ENCODE measurements around the gene GSTT2.
"Not testable (repeated sequence)": the region's sequence is repeated elsewhere in the genome, so short reads cannot be mapped to it uniquely, and the experiment has no call there.

The GSTT2 gene

DNA sequence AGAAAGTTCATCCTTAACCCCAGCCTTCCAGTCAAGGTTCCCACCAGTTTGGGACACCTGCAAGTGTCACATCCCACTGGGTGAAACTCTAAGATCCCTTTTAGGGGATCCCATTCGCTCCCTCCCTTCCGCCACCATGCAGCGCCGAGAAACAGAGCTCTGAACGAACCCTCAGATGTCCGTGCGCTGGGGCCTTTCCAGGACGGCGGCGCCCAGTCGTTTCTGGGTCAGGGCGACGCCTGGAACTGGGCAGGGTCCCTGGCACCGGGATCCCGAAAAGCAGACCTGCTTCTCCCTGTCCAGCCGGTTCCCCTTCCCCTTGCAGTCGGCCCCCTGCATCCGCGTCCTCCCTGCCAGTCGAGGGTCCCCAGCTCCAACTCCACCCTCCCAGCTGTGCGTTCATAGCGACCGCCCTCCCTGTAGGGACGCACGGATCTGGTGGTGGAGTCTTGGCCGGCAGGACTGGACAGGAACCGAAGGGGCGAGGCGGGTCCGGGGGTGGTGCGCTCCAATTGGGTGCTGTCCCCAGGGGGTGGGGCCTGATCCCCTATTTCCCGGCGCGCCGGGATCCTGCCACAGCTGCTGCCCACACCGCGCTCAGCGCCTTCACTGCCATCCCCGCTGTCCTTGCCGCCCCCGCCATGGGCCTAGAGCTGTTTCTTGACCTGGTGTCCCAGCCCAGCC lies at the start of gene GSTT2:
Gene GSTT2 (plus strand): TSS at position 578 of the 684 bp plus-strand sequence.
- not testable (repeated sequence) for DNase-seq (ENCODE audit: low spot score)

DNA sequence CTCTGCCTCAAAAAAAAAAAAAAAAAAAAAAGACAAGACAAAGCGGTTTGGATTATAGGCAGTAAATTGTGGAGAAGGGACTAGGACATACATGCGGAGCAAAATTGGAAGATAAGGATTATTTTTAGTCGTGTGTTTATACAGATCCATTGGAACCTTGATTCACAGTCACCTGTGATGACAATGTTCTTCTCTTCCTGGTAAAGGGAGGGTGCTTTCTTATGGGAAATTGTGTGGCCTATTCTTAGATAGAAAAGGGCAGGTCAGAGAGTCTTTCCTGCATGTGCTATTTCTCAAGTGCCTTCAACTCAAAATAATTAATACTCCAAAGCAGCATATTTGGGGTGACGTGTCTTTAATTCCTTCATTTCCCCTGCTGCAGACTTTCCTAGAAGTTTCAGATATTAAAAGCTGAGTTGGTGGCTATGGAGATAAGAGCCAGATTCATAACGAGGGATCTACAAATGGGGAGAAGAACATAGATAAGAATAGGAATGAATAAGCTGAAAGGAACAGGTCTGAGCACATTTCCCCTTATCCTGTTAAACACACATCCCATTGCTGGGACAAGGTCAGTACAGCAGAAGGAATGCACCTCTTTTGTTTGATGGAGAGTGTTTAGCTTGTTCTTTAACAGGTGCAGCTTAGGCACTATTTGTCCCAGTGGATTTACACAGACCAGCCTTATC lies 41.5 kb upstream of the GSTT2 start:
- no peak for DNase-seq (ENCODE audit: low spot score)

DNA sequence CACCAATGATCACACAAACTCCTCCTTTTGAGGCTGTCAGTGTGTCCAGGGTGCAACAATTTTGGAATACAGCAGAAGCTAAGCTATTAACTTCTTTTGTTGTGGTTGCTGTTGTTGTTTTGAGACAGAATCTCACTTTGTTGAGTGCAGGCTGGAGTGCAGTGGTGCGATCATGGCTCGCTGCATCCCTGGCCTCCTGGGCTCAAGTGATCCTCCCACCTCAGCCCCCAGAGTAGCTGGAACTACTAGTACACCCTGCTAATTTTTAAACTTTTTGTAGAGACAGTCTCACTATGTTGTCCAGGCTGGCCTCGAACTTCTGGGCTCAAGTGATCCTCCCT lies 40.9 kb upstream of the GSTT2 start:
- no peak for DNase-seq (ENCODE audit: low spot score)

DNA sequence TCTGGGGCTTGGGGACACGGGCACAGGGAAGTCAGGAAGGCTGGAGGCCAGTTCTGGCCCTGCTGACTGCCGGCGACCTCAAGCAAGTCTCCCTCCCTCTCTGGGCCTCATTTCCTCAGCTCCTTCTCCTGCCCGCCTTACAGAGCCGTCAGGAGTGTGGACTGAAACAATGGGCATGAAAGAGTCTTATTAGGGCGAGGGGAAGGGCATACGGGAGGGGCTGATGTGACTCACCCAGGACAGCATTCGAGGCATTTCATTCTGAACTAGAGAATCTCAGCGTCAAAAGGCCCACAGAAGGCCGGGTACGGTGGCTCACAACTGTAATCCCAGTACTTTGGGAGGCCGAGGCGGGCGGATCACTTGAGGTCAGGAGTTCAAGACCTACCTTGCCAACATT lies 39.8 kb upstream of the GSTT2 start:
- DNase-seq (ENCODE audit: low spot score): not testable (repeated sequence)

DNA sequence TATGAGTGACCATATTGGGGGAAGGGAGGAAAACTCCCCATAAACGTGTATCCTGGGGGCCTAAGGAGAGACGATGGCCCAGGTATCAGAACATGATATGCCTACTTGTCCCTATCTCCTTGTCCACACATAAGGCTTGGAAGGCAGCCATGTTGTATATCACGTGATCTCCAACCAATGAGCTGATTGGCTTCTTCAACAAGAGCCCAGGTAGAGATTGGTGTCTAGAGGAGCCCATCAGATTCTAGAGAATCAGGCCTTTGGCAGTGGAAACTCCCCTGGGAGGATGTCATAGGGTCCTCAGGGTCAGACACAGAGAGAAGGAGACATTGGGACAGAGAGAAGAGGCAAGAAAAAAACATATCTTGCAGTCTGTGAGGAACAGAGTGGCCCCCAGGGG lies 32.5 kb upstream of the GSTT2 start:
- not testable (repeated sequence) for DNase-seq (ENCODE audit: low spot score)

DNA sequence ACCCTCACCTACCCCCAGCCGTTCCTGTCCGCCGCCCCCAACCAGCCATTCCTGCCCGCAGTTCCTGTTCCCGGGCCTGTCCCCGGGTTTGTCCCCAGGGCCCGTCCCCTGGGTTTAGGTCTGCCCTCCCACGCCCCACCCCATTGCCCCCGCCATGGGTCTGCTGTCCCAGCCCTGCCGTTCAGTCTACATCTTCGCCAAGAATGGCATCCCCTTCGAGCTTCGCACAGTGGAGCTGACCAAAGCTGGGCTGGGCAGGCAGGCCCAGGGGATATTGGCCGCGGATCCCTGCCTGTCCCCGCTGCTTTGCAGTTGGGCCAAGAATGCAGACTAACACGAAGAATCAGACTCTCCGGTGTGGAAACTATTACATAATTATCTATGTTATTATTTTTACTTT lies 30.2 kb upstream of the GSTT2 start:
- DNase-seq (ENCODE audit: low spot score): not testable (repeated sequence)

DNA sequence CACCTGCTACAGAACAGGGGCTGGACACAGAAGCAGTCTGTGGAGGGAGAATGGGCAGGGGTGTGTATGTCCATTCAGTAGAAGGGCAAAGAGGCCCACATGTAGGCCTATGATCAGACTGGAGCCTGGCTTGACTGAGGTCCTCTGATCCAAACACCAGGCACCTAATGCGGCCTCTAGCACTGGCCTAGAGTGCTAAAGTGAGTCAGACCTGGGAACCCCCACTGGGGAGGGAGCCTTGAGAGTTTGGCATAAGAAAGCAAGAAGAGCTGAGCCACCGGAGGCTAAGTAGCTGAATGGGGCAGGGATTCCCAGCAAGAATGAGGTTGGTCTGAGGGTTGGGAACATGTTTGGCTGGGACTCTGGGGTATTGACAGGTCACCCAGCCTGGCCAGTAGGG lies 28.6 kb upstream of the GSTT2 start:
- not testable (repeated sequence) for DNase-seq (ENCODE audit: low spot score)

DNA sequence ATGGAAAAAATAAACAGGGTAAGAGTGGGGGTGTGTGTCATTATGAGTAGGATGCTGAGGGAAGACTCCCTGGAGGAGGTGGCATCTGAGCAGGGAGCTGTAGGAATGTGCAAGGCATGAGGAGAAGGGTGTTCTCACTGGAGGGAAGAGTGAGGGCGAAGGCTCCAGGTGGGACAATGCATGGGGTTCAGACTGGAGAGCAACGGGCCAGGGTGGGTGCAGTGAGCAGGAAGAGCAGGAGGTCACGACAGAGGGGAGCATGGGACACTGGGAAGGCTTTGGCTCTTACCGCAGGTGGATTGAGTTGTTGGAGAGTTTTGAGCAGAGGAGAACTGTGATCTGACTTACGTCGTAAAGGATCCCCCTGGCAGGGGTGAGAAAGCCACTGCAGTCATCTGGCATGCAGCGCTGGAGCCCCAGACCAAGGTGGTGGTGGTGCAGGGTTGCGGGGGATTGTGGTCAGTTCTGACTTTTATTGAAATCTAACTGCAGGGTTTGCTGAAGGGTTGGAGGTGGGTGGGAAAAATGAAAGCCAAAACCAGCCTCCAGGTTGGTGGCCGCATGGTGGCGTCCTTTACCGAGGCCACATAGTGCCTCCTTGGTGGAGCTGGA lies 27.0 kb upstream of the GSTT2 start:
- DNase-seq (ENCODE audit: low spot score): not testable (repeated sequence)

DNA sequence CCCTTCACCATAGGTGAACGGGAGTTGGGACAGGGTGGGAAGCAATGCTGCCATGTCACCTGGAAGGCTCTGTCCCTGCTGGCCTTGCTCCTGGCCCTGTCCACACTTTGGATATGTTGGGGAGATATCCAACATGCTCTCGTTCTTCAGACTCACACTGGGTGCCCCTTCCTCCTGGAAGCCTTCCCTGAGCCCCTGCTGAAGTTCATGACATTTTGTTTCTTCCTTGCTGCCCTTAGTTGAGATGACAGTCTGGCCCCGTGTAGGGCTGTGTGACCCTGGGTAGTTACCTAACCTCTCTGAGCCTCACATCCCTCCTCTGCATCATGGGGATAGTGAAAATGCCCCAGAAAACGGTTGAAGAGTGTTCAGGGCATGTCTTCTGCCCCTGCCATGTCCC lies 26.4 kb upstream of the GSTT2 start:
- DNase-seq (ENCODE audit: low spot score): not testable (repeated sequence)

DNA sequence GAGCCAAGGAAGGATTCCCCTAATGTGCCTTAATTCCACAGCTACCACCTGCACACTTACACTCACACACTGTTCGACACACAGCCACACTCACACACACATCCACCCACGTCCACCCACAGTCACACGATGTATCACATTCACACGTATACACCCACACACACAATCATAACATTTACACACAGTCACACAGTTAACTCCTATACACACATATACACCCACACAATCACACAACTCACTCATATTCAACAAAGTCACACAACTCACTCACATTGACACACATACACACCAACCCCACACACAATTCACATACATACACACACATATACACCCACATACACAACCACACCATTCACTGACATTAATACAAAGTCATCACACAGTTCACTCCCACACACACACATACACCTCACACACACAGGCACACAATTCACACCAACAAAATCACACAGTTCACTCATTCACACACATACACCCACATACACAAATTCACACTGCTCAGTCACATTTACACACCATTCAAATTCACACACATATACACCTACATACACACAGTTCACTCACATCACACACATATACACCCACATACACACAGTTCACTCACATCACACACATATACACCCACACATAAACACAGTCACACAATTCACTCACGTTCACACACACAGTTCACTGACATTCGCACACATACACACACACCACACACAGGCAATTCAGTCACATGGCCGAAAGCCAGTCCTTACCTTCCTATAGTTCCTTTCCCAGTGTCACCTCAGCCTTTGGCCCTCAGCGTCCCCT lies 25.5 kb upstream of the GSTT2 start:
- not testable (repeated sequence) for DNase-seq (ENCODE audit: low spot score)

DNA sequence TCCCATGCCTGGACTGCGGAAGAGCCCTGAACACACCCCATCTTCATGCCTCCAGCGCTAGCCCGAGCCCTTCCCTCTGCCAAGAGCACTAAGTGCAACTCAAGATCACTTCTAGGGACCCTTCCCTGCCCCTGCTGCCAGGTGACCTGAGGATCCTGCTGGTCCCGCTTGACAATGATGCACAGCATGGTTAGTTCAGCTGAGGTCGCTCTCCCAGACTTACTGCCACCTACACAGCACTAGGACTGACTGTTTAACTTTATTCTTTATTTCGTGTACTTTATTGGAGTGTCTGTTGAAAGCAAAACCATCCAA lies 25.0 kb upstream of the GSTT2 start:
- DNase-seq (ENCODE audit: low spot score): not testable (repeated sequence)

DNA sequence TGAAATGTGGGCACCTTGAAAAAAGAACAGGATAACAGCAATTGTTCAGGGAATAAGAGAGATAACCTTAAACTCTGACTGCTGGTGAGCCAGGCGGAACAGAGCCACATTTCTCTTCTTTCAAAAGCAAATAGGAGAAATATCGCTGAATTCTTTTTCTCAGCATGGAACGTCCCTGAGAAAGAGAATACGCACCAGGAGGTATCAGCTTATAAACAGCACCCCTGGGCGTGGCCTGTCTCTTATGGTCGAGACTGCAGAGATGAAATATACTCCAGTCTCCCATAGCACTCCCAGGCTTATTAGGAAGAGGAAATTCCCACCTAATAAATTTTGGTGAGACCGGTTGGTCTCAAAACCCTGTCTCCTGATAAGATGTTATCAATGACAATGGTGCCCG lies 24.0 kb upstream of the GSTT2 start:
- not testable (repeated sequence) for DNase-seq (ENCODE audit: low spot score)

DNA sequence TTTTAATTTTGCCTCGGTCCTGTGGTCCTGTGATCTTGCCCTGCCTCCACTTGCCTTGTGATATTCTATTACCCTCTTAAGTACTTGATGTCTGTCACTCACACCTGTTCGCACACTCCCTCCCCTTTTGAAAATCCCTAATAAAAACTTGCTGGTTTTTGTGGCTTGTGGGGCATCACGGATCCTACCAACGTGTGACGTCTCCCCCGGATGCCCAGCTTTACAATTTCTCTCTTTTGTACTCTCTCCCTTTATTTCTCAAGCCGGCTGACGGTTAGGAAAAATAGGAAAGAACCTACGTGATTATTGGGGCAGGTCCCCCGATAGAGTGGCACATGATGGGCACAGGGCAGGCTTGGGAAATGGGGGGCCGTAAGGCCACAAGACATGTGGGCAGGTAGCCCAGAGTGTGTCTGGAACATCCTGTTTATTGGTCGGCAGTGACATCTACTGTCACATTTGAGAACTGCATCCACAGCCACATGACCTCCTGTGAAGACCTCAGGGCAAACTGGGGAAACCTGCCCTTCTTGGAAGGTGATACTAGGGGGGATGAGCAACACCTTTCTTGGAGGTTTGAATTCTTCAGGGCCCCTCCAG lies 23.5 kb upstream of the GSTT2 start:
- peak; percentile 86 for DNase-seq (ENCODE audit: low spot score)

DNA sequence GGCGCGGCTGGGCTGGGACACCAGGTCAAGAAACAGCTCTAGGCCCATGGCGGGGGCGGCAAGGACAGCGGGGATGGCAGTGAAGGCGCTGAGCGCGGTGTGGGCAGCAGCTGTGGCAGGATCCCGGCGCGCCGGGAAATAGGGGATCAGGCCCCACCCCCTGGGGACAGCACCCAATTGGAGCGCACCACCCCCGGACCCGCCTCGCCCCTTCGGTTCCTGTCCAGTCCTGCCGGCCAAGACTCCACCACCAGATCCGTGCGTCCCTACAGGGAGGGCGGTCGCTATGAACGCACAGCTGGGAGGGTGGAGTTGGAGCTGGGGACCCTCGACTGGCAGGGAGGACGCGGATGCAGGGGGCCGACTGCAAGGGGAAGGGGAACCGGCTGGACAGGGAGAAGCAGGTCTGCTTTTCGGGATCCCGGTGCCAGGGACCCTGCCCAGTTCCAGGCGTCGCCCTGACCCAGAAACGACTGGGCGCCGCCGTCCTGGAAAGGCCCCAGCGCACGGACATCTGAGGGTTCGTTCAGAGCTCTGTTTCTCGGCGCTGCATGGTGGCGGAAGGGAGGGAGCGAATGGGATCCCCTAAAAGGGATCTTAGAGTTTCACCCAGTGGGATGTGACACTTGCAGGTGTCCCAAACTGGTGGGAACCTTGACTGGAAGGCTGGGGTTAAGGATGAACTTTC lies 18.7 kb upstream of the GSTT2 start, which contains the start of gene GSTT2B:
Gene GSTT2B (minus strand): TSS at position 112 of the 688 bp plus-strand sequence. CDS start 64 bp downstream, at position 48.
- not testable (repeated sequence) for DNase-seq (ENCODE audit: low spot score)

DNA sequence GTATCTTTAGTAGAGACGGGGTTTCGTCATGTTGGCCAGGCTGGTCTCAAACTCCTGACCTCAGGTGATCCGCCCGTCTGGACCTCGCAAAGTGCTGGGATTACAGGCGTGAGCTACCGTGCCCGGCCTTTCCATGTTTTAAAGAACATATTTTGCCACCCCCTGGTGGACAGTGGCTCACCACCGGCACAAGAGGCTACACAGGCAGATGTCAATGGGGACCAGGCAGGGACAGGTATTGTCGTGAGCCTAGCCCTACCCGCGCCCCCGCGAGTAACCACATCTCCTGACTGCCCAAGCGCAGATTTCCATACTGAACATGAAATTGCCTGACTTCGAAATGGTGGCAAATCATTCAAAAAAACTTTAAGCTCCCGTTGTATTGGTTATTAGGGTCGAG lies 13.8 kb upstream of the GSTT2 start:
- DNase-seq (ENCODE audit: low spot score): not testable (repeated sequence)

DNA sequence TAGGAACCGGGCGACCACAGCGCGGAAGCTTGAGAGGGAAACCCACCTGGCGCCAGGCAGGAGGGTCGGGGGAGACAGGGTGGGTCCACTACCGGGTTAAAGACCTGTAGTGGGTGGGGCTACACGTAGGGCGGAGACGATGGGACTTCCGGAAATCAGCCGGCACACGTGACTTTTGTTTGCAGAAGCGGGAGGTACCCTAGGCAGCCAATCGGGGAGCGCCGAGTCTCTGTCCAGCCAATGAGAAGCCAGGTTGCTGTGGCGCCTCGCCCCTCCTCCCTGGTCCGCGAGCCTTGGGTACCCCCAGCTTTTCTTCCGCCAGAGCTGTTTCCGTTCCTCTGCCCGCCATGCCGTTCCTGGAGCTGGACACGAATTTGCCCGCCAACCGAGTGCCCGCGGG lies 13.4 kb upstream of the GSTT2 start, which contains the start of gene DDTL:
Gene DDTL (plus strand): TSS at position 321 of the 400 bp plus-strand sequence. CDS start 27 bp downstream, at position 348.
- DNase-seq (ENCODE audit: low spot score): not testable (repeated sequence)

DNA sequence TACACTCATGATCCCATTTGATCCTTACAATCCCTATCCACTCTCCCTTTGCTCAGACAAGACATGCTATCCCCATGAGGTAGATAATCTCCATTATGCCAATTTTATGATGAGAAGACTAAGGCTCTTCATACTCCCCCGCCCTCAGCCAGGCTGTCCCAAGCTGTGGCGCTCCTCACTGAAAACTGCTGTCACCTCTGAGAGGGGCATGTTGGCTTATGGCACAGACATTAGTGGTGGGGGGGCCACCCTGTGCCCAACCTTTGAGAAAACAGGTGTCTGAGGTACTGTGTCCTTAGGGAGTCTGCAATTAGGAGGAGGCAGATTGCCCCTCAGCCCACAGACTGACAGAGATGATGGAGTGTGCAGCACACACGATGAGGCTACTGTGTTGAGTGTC lies 10.9 kb upstream of the GSTT2 start:
- no peak for DNase-seq (ENCODE audit: low spot score)

DNA sequence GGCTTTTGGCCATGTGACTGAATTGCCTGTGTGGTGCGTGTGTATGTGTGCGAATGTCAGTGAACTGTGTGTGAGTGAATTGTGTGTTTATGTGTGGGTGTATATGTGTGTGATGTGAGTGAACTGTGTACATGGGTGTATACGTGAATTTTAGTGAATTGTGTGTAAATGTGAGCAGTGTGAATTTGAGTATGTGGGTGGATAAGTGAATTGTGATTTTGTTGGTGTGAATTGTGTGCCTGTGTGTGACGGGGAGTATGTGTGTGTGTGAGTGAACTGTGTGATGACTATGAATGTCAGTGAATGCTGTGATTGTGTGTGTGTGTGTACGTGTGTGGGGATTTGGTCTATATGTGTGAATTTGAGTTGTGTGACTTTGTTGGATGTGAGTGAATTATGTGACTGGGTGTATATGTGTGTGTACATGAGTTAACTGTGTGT lies 9.7 kb upstream of the GSTT2 start:
- no peak for DNase-seq (ENCODE audit: low spot score)

DNA sequence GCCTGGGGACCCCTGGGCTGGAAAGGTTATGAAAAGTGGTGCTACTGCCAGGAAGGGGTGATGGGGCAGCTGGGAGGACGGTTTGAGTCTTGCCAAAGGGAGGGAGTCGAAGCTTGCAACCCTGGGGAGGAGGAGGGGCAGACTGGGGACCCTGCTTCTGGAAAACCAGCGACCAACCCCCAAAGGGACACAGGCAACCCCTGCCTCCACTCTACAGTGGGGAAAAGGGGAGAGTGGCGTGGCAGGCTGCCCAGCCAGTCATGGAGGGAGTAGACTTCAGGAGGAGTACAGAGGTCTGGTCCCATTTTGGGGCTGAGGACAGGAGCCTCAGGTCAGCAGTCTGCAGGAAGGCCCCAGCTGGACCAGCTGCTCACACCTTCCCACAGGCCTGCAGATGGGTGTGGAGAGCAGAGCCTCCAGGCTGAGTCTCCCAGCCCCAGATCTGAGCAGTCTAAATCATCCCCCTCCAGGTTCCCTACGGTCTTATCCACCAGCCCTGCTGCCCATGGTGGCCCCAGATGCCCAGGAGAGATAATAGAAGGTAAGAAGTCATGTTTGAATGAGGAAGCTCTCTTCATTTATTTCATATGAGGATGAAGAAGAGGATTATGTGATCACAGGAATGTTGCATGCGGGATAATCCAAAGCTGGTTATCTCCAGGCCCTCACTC lies 9.0 kb upstream of the GSTT2 start:
- no peak for DNase-seq (ENCODE audit: low spot score)

DNA sequence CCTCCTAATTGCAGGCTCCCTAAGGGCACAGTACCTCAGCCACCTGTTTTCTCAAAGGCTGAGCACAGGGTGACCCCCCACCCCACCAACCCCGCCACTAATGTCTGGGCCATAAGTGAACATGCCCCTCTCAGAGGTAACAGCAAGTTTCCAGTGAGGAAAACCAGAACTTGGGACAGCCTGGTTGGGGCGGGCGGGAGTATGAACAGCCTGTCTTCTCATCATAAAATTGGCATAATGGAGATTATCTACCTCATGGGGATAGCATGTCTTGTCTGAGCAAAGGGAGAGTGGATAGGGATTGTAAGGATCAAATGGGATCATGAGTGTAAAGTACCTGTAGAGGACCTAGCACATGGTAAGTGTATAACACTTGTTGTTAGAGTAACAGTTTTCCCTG lies 8.0 kb upstream of the GSTT2 start:
- DNase-seq (ENCODE audit: low spot score): not testable (repeated sequence)

DNA sequence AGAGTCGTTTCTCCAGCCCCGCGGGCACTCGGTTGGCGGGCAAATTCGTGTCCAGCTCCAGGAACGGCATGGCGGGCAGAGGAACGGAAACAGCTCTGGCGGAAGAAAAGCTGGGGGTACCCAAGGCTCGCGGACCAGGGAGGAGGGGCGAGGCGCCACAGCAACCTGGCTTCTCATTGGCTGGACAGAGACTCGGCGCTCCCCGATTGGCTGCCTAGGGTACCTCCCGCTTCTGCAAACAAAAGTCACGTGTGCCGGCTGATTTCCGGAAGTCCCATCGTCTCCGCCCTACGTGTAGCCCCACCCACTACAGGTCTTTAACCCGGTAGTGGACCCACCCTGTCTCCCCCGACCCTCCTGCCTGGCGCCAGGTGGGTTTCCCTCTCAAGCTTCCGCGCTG lies 5.6 kb upstream of the GSTT2 start, which contains the start of gene DDT:
Gene DDT (minus strand): TSS at position 97 of the 400 bp plus-strand sequence. CDS start 27 bp downstream, at position 70.
- DNase-seq (ENCODE audit: low spot score): not testable (repeated sequence)
